AML-193 (cell line): ENCODE data around the gene MKKS.
"Not testable (repeated sequence)": the region's sequence is repeated elsewhere in the genome, so short reads cannot be mapped to it uniquely, and the experiment has no call there.

ENCODE experiments used
- DNase-seq, 2 experiments: peaks; one replicate each; lab custom pipeline; 2025; lab: John Stamatoyannopoulos, UW

Gene MKKS

GRCh38 chr20:10448270-10449156 lies 14.5 kb upstream of the MKKS start:
- DNase-seq: no peak

GRCh38 chr20:10447028-10447427 lies 13.0 kb upstream of the MKKS start:
- DNase-seq: peak; percentile 86 to 89

GRCh38 chr20:10445758-10446157 lies 11.7 kb upstream of the MKKS start:
- no peak for DNase-seq

GRCh38 chr20:10443936-10444335 lies 9.9 kb upstream of the MKKS start:
- DNase-seq: no peak

- no peak for DNase-seq
Observed at GRCh38 chr20:10438217-10438616, 4.2 kb upstream of the MKKS start.

GRCh38 chr20:10436053-10436699 lies 2.2 kb upstream of the MKKS start:
- DNase-seq: no peak

- DNase-seq: peak; percentile 88 to 90
Observed at GRCh38 chr20:10434832-10435812, 1.1 kb upstream of the MKKS start, which contains the start of gene SLX4IP. SLX4IP (plus strand) TSS chr20:10435305; CDS start chr20:10458205, 22,900 bp downstream.

- DNase-seq: peak; percentile 92 to 94
Observed at GRCh38 chr20:10434467-10434831, 427 bp upstream of the MKKS start.

GRCh38 chr20:10433014-10433622 lies 904 bp downstream of the MKKS start:
- no peak for DNase-seq

- peak; percentile 36 to 39 for DNase-seq
Observed at GRCh38 chr20:10432079-10432478, 1.9 kb downstream of the MKKS start.

- no peak for DNase-seq
Observed at GRCh38 chr20:10430704-10431103, 3.3 kb downstream of the MKKS start.

GRCh38 chr20:10430000-10430466 lies 4.0 kb downstream of the MKKS start:
- DNase-seq: no peak

GRCh38 chr20:10429443-10429981 lies 4.5 kb downstream of the MKKS start:
- no peak for DNase-seq

GRCh38 chr20:10428008-10428407 lies 6.0 kb downstream of the MKKS start:
- DNase-seq: no peak

- DNase-seq: peak; percentile 37 to 47
Observed at GRCh38 chr20:10427060-10427692, 6.8 kb downstream of the MKKS start.

GRCh38 chr20:10423735-10424134 lies 10.3 kb downstream of the MKKS start:
- DNase-seq: no peak

- DNase-seq: no peak
Observed at GRCh38 chr20:10419550-10420133, 14.4 kb downstream of the MKKS start.

- DNase-seq: not testable (repeated sequence)
Observed at GRCh38 chr20:10417218-10417617, 16.8 kb downstream of the MKKS start.

- no peak for DNase-seq
Observed at GRCh38 chr20:10415013-10415650, 18.9 kb downstream of the MKKS start.
